Left lung (tissue), 10 donors: ENCODE data around the gene RPN2. TPM values are rescaled to one million over a fixed set of nuclear protein-coding genes. Genes with fewer than 3 reads are reported as not detected.

ENCODE experiments used
- ATAC-seq: fragments of 200-7000 bp; cut with Tn5 transposase; one replicate; pipeline ENCODE4 v1.9.1; 2020; ENCODE audit warnings: moderate library complexity
- DNase-seq, 4 donors: peaks; one replicate each; pipeline ENCODE4 v3.0.0-alpha.2; 2013 to 2020
- H3K27ac ChIP-seq, 2 donors: fragments of 200-600 bp; sonication (generic) in 1 of 2; one replicate each; pipeline versions ENCODE4 v1.5.0 to v1.8.0; 2020 to 2021
- H3K27me3 ChIP-seq, 2 donors: fragments of 200-600 bp; sonication (generic) in 1 of 2; one replicate each; pipeline versions ENCODE4 v1.5.0 to v1.8.0; 2020 to 2021
- H3K36me3 ChIP-seq, 2 donors: fragments of 200-600 bp; sonication (generic) in 1 of 2; one replicate each; pipeline versions ENCODE4 v1.5.0 to v1.8.0; 2020 to 2021
- H3K4me1 ChIP-seq, 2 donors: fragments of 200-600 bp; one replicate each; pipeline ENCODE4 v1.8.0; 2021
- H3K4me3 ChIP-seq, 2 donors: fragments of 200-600 bp; sonication (generic) in 1 of 2; one replicate each; pipeline versions ENCODE4 v1.5.0 to v1.8.0; 2020 to 2021; ENCODE audit warnings: mild to moderate bottlenecking in 1 of 2
- H3K9me3 ChIP-seq, 2 donors: fragments of 200-600 bp; sonication (generic) in 1 of 2; one replicate each; pipeline versions ENCODE4 v1.5.0 to v1.8.0; 2020 to 2021
- CTCF ChIP-seq, 2 donors: fragments of 200-600 bp; sonication (generic) in 1 of 2; IDR thresholded peaks; one replicate each; pipeline versions ENCODE4 v1.5.0 to v1.8.0; 2021; ENCODE audit warnings: antibody characterized with exemption in 2 of 2
- intact Hi-C, 2 donors: fragments of 100-400 bp; cut with DNase I; formaldehyde crosslinking; loops; one replicate each; pipeline versions ENCODE4 v1.11.2 to v1.14.2; 2022
- polyA plus RNA-seq, 6 donors: library from polyadenylated mRNA; unstranded; fragments of 120-200 nt; gene quantifications; one replicate each; pipeline ENCODE4 v1.2.1, GENCODE V29; 2013; ENCODE audit not compliant: insufficient read length in 6 of 6
- total RNA-seq, 2 donors: library from RNA; stranded (reverse); fragmentation: NEBNext Ultra II Directional; extraction: Animal tissue kit (Norgen Biotek cat#: 25700); gene quantifications; one replicate each; pipeline ENCODE4 v1.2.1, GENCODE V29; 2021
- donor health status: DM: no; HTN: yes; CAD: no.
- donor health status: DM: no; HTN: no; CAD: no.

Gene RPN2
- total and polyA plus RNA-seq, 8 donors = 202 to 269 (median 229) TPM

- peak; percentile 27 for ATAC-seq
- H3K4me3 ChIP-seq = no peak overlapping the region
- peaks cover 0 to 9% of the 10 kb centered on the region in 2 donors for H3K4me1 ChIP-seq
- H3K27ac ChIP-seq = no peak overlapping the region
- no peak for DNase-seq
- intact Hi-C loops = loop anchor here in 1 of 2 donors (5.0 kb wide), 1 partner anchor 272 kb away; no protein-coding TSS in a partner anchor
- no peaks in the 10 kb centered on the region for H3K9me3 ChIP-seq
- H3K36me3 ChIP-seq = no peaks in the 10 kb centered on the region
- H3K27me3 ChIP-seq = peaks cover 0 to 17% of the 10 kb centered on the region in 2 donors
- TF ChIP-seq CTCF (IDR thresholded peaks at IDR 0.05) = no peak
Measured at GRCh38 chr20:37265152-37265551, 86.0 kb downstream of the RPN2 start.

- Histone ChIP-seq H3K27ac (no peak overlapping the region), H3K27me3 (peaks cover 0 to 2% of the 10 kb centered on the region in 2 donors), H3K9me3 (no peaks in the 10 kb centered on the region), H3K36me3 (no peaks in the 10 kb centered on the region), H3K4me3 (no peak overlapping the region), H3K4me1 (peaks cover 0 to 21% of the 10 kb centered on the region in 2 donors)
- intact Hi-C loops = loop anchor here in 1 of 2 donors (5.0 kb wide), 1 partner anchor 270 kb away; no protein-coding TSS in a partner anchor
- TF ChIP-seq CTCF (IDR thresholded peaks at IDR 0.05) = no peak
- ATAC-seq (no peak), DNase-seq (no peak)
Measured at GRCh38 chr20:37266940-37267666, 88.0 kb downstream of the RPN2 start.

GRCh38 chr20:37267667-37268313 is 88.7 kb downstream of the RPN2 start:
- no peaks in the 10 kb centered on the region for H3K36me3 ChIP-seq
- H3K27me3 ChIP-seq = no peaks in the 10 kb centered on the region
- no peak overlapping the region for H3K4me3 ChIP-seq
- no peak for TF ChIP-seq CTCF (IDR thresholded peaks at IDR 0.05)
- peaks cover 0 to 21% of the 10 kb centered on the region in 2 donors for H3K4me1 ChIP-seq
- ATAC-seq = no peak
- intact Hi-C loops = loop anchor here in 1 of 2 donors (5.0 kb wide), 1 partner anchor 270 kb away; no protein-coding TSS in a partner anchor
- H3K9me3 ChIP-seq = no peaks in the 10 kb centered on the region
- DNase-seq = no peak
- H3K27ac ChIP-seq = no peak overlapping the region

GRCh38 chr20:37270576-37271420 is 91.7 kb downstream of the RPN2 start:
- no peaks in the 10 kb centered on the region for H3K9me3 ChIP-seq
- peak overlapping the region; percentile 2 to 92 for H3K27ac ChIP-seq
- no peak for DNase-seq
- H3K36me3 ChIP-seq = no peaks in the 10 kb centered on the region
- no peak for TF ChIP-seq CTCF (IDR thresholded peaks at IDR 0.05)
- ATAC-seq = peak; percentile 61
- intact Hi-C loops = no loop called here
- no peaks in the 10 kb centered on the region for H3K27me3 ChIP-seq
- no peak overlapping the region for H3K4me3 ChIP-seq
- peaks cover 0 to 30% of the 10 kb centered on the region in 2 donors for H3K4me1 ChIP-seq
